GM12892 (cell line): Measurements from ENCODE around the gene RBM34.

Source experiments
- POLR2A ChIP-seq: IDR thresholded peaks from 2 replicates; pipeline ENCODE4 v1.6.1; 2011; ENCODE audit warnings: low read depth, low read length, control low read depth
- POLR2AphosphoS5 ChIP-seq: IDR thresholded peaks from 2 replicates; pipeline ENCODE4 v1.6.1; 2011; ENCODE audit warnings: low read depth, low read length, control low read depth

DNA sequence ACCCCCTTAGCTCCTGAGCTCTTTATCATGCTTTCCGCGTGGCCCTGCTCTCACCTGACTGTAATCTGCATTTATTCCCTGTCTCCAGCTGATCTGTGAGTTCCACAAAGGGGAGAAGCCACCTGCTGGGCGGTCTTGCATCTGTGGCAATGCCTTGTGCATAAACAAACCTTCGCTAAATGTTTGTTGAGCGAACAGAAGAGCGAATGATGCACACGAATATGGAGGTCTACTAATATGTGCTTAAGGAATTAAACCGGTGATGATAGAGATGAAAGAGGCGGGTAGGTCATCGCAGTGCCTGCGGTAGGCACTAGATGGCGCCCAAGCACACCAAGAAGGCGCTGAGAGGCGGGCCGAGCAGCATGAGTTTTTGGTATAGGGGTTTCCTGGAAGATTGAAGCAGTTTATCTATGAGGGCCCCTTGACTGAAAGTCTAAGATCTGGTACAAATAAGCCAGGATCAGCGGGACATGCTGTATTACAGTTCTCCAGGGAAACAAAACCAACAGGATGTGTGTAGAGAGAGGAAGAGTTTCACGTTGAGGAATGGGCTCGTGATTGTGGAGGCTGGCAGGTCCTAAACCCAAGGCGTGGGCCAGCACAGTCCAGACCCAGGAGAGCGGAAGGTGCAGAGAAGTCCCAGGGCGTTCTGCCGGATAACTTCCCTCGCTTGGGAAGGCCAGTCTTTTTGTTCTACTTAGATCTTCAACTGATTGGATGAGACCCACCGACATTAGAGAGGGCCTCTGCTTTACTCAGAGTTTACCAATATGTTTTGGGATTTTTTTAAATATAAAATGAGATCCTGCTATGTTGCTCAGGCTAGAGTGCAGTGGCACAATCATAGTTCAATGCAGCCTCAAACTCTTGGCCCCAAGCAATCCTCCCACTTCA, 67.1 kb downstream of the RBM34 start:
- TF ChIP-seq POLR2AphosphoS5 (no peak), POLR2A (no peak)
